H1 (cell line): ENCODE measurements around the gene ELAVL2. TPM values are rescaled to one million over a fixed set of nuclear protein-coding genes. Genes with fewer than 3 reads are reported as not detected.

Experiments
- CHD7 ChIP-seq: fragments of 300-600 bp; sonication (generic); IDR thresholded peaks from 2 replicates; pipeline ENCODE4 v1.7.1; 2012; ENCODE audit warnings: low read length, moderate library complexity, mild to moderate bottlenecking, inconsistent platforms; ENCODE audit not compliant: insufficient replicate concordance
- polyA plus RNA-seq, 7 experiments: library from polyadenylated mRNA; depleted of rRNA in 3 of 7; stranded (reverse) in 5 of 7; unstranded in 2 of 7; fragments of >200 nt in 5 of 7; fragments of 200-250 nt in 2 of 7; gene quantifications; 1 replicate in 5 of 7; 2 replicates in 1 of 7; 4 replicates in 1 of 7; pipeline versions ENCODE4 v1.2.1 to v1.2.3, GENCODE V29; 2011 to 2013; ENCODE audit warnings: missing spikeins in 2 of 7, mixed read lengths in 2 of 7
- total RNA-seq: library from RNA; stranded (reverse); fragmentation: NEBNext Ultra II Directional; extraction: Animal tissue kit (Norgen Biotek cat#: 25700); gene quantifications from 2 replicates; pipeline ENCODE4 v1.2.1, GENCODE V29; 2021

ELAVL2 gene
- total and polyA plus RNA-seq, 2 of the 8 experiments (the other 6 are each of a cell fraction or from before 2014, with no cell fraction given) = 4.9 to 21.9 TPM

- no peak for TF ChIP-seq CHD7
Observed at GRCh38 chr9:23768861-23769260, 57.2 kb downstream of the ELAVL2 start (continued).
